GM23338 (cell line): Measurements from ENCODE around the gene LONP1. TPM values are rescaled to one million over a fixed set of nuclear protein-coding genes. Genes with fewer than 3 reads are reported as not detected.

Experiments
- ATAC-seq: fragments of 200-7000 bp; cut with Tn5 transposase; 3 replicates; pipeline ENCODE4 v1.9.1; 2020
- DNase-seq: peaks from one replicate; pipeline ENCODE4 v3.0.0-alpha.2; 2015; ENCODE audit warnings: low spot score
- H2AFZ ChIP-seq: fragments of 200-600 bp; sonication (generic); 2 replicates; pipeline ENCODE4 v1.8.0; 2016; ENCODE audit warnings: antibody characterized with exemption, mild to moderate bottlenecking, moderate library complexity
- H3F3A ChIP-seq: fragments of 200-600 bp; sonication (generic); replicated peaks from 2 replicates; pipeline ENCODE4 v1.8.0; 2017; ENCODE audit warnings: antibody characterized with exemption, mixed run types, low read depth
- H3K27ac ChIP-seq: fragments of 200-600 bp; sonication (generic); 2 replicates; pipeline ENCODE4 v1.6.1; 2016; ENCODE audit warnings: low read depth
- H3K27me3 ChIP-seq: fragments of 200-600 bp; sonication (generic); 2 replicates; pipeline ENCODE4 v1.8.0; 2016; ENCODE audit warnings: mild to moderate bottlenecking, mixed run types, moderate library complexity; ENCODE audit not compliant: insufficient read depth
- H3K36me3 ChIP-seq: fragments of 200-600 bp; sonication (generic); 2 replicates; pipeline ENCODE4 v1.8.0; 2016; ENCODE audit warnings: mild to moderate bottlenecking; ENCODE audit not compliant: insufficient read depth
- H3K4me1 ChIP-seq: fragments of 200-600 bp; sonication (generic); 2 replicates; pipeline ENCODE4 v1.8.0; 2016; ENCODE audit warnings: mild to moderate bottlenecking, moderate library complexity; ENCODE audit not compliant: insufficient read depth
- H3K4me2 ChIP-seq: fragments of 200-600 bp; sonication (generic); 2 replicates; pipeline ENCODE4 v1.7.1; 2017; ENCODE audit warnings: mixed run types
- H3K4me3 ChIP-seq: fragments of 200-600 bp; sonication (generic); 2 replicates; pipeline ENCODE4 v1.6.1; 2016; ENCODE audit warnings: mixed run types
- H3K79me2 ChIP-seq: fragments of 200-600 bp; sonication (generic); replicated peaks from 2 replicates; pipeline ENCODE4 v1.8.0; 2017; ENCODE audit warnings: mild to moderate bottlenecking; ENCODE audit not compliant: insufficient read depth
- H3K9me2 ChIP-seq: fragments of 200-600 bp; sonication (generic); 2 replicates; pipeline ENCODE4 v1.8.0; 2017; ENCODE audit not compliant: insufficient read depth
- H4K20me1 ChIP-seq: fragments of 200-600 bp; sonication (generic); replicated peaks from 2 replicates; pipeline ENCODE4 v1.8.0; 2017; ENCODE audit warnings: mild to moderate bottlenecking; ENCODE audit not compliant: insufficient read depth
- H3K27ac Mint-ChIP-seq: 2 replicates; pipeline ENCODE4 v1.8.0; 2020; ENCODE audit warnings: inconsistent platforms, mild to moderate bottlenecking, moderate library complexity, mixed read lengths
- H3K27me3 Mint-ChIP-seq: 3 replicates; pipeline ENCODE4 v1.8.0; 2022; ENCODE audit warnings: low read depth, mild to moderate bottlenecking, moderate library complexity, mixed read lengths, inconsistent platforms; ENCODE audit not compliant: insufficient read depth, poor library complexity
- H3K36me3 Mint-ChIP-seq: 3 replicates; pipeline ENCODE4 v1.8.0; 2021; ENCODE audit warnings: low read depth, mild to moderate bottlenecking, inconsistent platforms, moderate library complexity, mixed read lengths
- H3K4me1 Mint-ChIP-seq: 3 replicates; pipeline ENCODE4 v1.8.0; 2020; ENCODE audit warnings: mild to moderate bottlenecking, inconsistent platforms, mixed read lengths
- H3K4me3 Mint-ChIP-seq: 3 replicates; pipeline ENCODE4 v1.8.0; 2021; ENCODE audit warnings: moderate library complexity, mild to moderate bottlenecking, inconsistent platforms, mixed read lengths
- H3K9me3 Mint-ChIP-seq: 3 replicates; pipeline ENCODE4 v1.8.0; 2020; ENCODE audit warnings: moderate library complexity, mild to moderate bottlenecking, inconsistent platforms, mixed read lengths
- ETS1 ChIP-seq: IDR thresholded peaks from 2 replicates; pipeline ENCODE4 v1.6.1; 2016; ENCODE audit warnings: antibody characterized with exemption
- EZH2 ChIP-seq: fragments of 200-600 bp; sonication (generic); IDR thresholded peaks from one replicate; pipeline ENCODE4 v1.8.0; 2017; ENCODE audit warnings: antibody characterized with exemption, mild to moderate bottlenecking, low read depth; ENCODE audit not compliant: unreplicated experiment
- EZH2phosphoT487 ChIP-seq: fragments of 200-600 bp; sonication (generic); IDR thresholded peaks from one replicate; pipeline ENCODE4 v1.8.1; 2018; ENCODE audit warnings: antibody characterized with exemption; ENCODE audit not compliant: unreplicated experiment
- JUNB ChIP-seq: IDR thresholded peaks from one replicate; pipeline ENCODE4 v1.6.1; 2016; ENCODE audit warnings: antibody characterized with exemption; ENCODE audit not compliant: unreplicated experiment
- POLR2AphosphoS5 ChIP-seq: IDR thresholded peaks from 2 replicates; pipeline ENCODE4 v1.6.1; 2016; ENCODE audit warnings: antibody characterized with exemption, low read depth
- REST ChIP-seq: IDR thresholded peaks from one replicate; pipeline ENCODE4 v1.6.1; 2018; ENCODE audit warnings: antibody characterized with exemption; ENCODE audit not compliant: unreplicated experiment
- STAT1 ChIP-seq: IDR thresholded peaks from one replicate; pipeline ENCODE4 v1.6.1; 2016; ENCODE audit warnings: antibody characterized with exemption; ENCODE audit not compliant: unreplicated experiment
- ZNF331 ChIP-seq: fragments of 250-450 bp; sonication (Bioruptor Pico); IDR thresholded peaks from 2 replicates; pipeline ENCODE4 v1.5.0; 2020; ENCODE audit warnings: low read depth, mild to moderate bottlenecking, moderate library complexity
- polyA plus RNA-seq: library from polyadenylated mRNA; unstranded; fragments of >200 nt; fragmentation: Nextera tagmentation; extraction: Ambion mirVana; gene quantifications from 2 replicates; pipeline ENCODE4 v1.2.1, GENCODE V29; 2016
- total RNA-seq: library from RNA; depleted of rRNA; stranded (reverse); fragments of >200 nt; shearing (Covaris generic); gene quantifications from 2 replicates; pipeline ENCODE4 v1.2.3, GENCODE V29; 2014

LONP1 gene
- total and polyA plus RNA-seq, 2 experiments from 2014 or later = 68.6 to 137 TPM

DNA sequence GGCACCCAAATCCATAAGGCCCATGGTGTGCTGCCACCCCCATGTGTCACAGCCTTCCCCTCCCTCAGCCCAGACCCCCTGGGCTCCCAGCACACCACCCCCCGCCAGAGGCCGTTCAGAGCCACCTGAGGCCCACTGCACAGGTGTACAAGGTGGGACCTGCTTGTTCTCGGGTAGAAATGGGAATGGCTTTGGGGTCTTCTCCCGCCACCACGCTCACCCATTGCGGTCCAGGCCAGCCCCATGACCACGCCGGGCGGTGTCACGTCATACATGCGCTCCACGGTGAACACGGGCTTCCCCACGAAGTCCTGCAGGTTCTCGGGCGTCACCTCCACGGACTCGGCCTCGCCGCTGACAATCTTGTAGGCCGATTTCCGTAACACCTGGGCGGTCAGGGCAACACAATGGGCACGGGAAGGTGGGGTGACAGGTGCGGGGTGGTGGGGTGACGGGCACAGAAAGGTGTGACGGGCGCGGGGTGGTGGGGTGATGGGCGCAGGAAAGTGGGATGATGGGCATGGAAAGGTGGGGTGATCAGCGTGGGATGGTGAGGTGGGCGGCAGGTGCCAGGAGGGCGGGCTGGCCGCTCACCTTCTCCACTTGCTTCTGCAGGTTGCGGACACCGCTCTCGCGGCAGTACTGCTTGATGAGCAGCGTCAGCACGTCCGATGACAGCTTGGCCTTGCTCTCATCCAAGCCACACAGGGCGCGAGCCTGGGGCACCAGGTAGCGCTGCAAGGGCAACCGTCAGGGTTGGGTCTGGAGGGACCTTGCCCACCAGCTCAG lies 25.6 kb downstream of the LONP1 start (continued):
- no peak for TF ChIP-seq ETS1
- no peak for TF ChIP-seq JUNB
- TF ChIP-seq STAT1 = no peak

- H3K27ac Mint-ChIP-seq = 0 out of 2 replicates have a peak overlapping the region, but pooled peaks have one; percentile 56
- H3K27ac ChIP-seq = peak overlapping the region; percentile 66; the same call in 1 of the 2 replicates
Observed at GRCh38 chr19:5693195-5694166, 26.5 kb downstream of the LONP1 start.

More at GRCh38 chr19:5693195-5694166, 26.5 kb downstream of the LONP1 start:
- no peaks in the 10 kb centered on the region for H3K36me3 ChIP-seq
- no peaks in the 10 kb centered on the region for H3K4me1 ChIP-seq
- no peaks in the 10 kb centered on the region for H3K9me2 ChIP-seq
- Mint-ChIP-seq H3K4me1 (peaks cover 6% of the 10 kb centered on the region; the same call in 1 of the 3 replicates), H3K9me3 (peaks cover 8% of the 10 kb centered on the region; the same call in 2 of the 3 replicates), H3K27me3 (peaks cover 54% of the 10 kb centered on the region), H3K36me3 (peaks cover 72% of the 10 kb centered on the region), H3K4me3 (no peak overlapping the region)
- TF ChIP-seq EZH2phosphoT487 (no peak), STAT1 (no peak), EZH2 (no peak), ZNF331 (no peak), ETS1 (no peak), JUNB (no peak), REST (no peak), POLR2AphosphoS5 (peak; percentile 28)
- no peak overlapping the region for H2AFZ ChIP-seq
- no peaks in the 10 kb centered on the region for H3K27me3 ChIP-seq
- no peak overlapping the region for H3K4me2 ChIP-seq
- DNase-seq (no peak), ATAC-seq (no peak)
- H4K20me1 ChIP-seq = peaks cover 6% of the 10 kb centered on the region; the same call in 1 of the 2 replicates
- H3F3A ChIP-seq = peaks cover 20% of the 10 kb centered on the region
- H3K4me3 ChIP-seq = no peak overlapping the region
- peaks cover 27% of the 10 kb centered on the region for H3K79me2 ChIP-seq
